HG03469 (cell line): Measurements from ENCODE around the gene LYAR.

Experiments
- ATAC-seq: cut with Tn5 transposase; IDR thresholded peaks from one replicate; pipeline ENCODE4 v1.9.1; 2021; ENCODE audit warnings: mild to moderate bottlenecking, moderate library complexity, moderate number of reproducible peaks; ENCODE audit not compliant: unreplicated experiment

Gene LYAR

GRCh38 chr4:4225915-4226605 lies 63.9 kb downstream of the LYAR start:
- ATAC-seq = no peak
